ENCODE data around the gene SRMS.

SRMS gene

GRCh38 chr20:63567386-63568169, 20.0 kb upstream of the SRMS start:
- no peak for TF ChIP-seq CTCF (IDR thresholded peaks at IDR 0.05; ENCODE audit: low read depth, low read length, missing control alignments)
- no peak overlapping the region for H3K4me3 ChIP-seq (replicated peaks; ENCODE audit: low read depth, low read length)
- DNase-seq (ENCODE audit: extremely low read depth, low read depth), result no peak

- no peak overlapping the region for H3K4me3 ChIP-seq (replicated peaks; ENCODE audit: low read depth, low read length)
- no peak for DNase-seq (ENCODE audit: extremely low read depth, low read depth)
- TF ChIP-seq CTCF (IDR thresholded peaks at IDR 0.05; ENCODE audit: low read depth, low read length, missing control alignments), result no peak
Measured at GRCh38 chr20:63567136-63567385, 19.5 kb upstream of the SRMS start.

- TF ChIP-seq CTCF (IDR thresholded peaks at IDR 0.05; ENCODE audit: low read depth, low read length, missing control alignments), result no peak
- DNase-seq (ENCODE audit: extremely low read depth, low read depth), result no peak
- H3K4me3 ChIP-seq (replicated peaks; ENCODE audit: low read depth, low read length), result no peak overlapping the region
Measured at GRCh38 chr20:63566395-63567135, 19.0 kb upstream of the SRMS start.

- H3K4me3 ChIP-seq (replicated peaks; ENCODE audit: low read depth, low read length), result no peak overlapping the region
- TF ChIP-seq CTCF (IDR thresholded peaks at IDR 0.05; ENCODE audit: low read depth, low read length, missing control alignments), result no peak
- no peak for DNase-seq (ENCODE audit: extremely low read depth, low read depth)
Measured at GRCh38 chr20:63565699-63566335, 18.3 kb upstream of the SRMS start.

GRCh38 chr20:63565021-63565698, 17.6 kb upstream of the SRMS start:
- no peak for TF ChIP-seq CTCF (IDR thresholded peaks at IDR 0.05; ENCODE audit: low read depth, low read length, missing control alignments)
- no peak for DNase-seq (ENCODE audit: extremely low read depth, low read depth)
- no peak overlapping the region for H3K4me3 ChIP-seq (replicated peaks; ENCODE audit: low read depth, low read length)

DNA sequence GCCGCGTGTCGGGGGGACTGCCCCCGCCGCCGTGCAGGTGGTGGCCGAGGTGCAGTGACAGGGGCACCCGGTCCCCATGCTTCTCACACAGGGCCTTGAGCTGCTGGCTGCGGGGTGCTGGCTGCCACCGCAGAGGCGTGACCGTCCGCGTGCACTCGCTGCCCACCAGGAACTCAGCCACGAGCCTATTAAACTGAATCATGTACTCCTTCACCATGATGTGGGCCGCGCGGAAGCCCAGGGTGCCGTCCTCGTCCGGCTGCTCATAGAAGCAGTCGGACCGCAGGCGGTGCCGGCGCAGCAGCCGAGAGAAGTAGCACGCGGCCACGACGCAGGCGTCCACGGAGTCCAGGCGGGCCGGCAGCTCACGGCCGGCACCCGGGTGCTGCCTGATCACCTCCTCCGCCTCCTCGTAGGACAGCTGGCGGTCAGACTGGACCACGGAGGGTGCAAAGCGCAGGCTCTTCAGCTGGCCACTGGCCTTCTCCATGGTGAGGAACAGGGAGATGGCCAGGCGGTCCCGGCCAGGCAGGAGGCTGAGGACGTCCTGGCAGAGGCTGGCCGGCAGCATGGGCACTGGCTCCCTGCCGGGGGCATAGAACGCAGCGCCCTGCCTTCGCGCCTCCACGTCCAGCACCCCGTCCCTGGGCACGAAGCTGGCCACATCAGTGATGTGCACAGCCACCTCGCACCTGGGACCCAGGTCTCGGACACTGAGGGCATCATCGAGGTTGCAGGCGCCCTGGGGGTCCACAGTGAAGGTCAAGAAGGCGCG, 16.7 kb upstream of the SRMS start:
- DNase-seq (ENCODE audit: extremely low read depth, low read depth), result no peak
- H3K4me3 ChIP-seq (replicated peaks; ENCODE audit: low read depth, low read length), result no peak overlapping the region
- no peak for TF ChIP-seq CTCF (IDR thresholded peaks at IDR 0.05; ENCODE audit: low read depth, low read length, missing control alignments)

All from HFF-Myc (cell line).